Hippocampal formation (tissue), 2 donors: Measurements from ENCODE around the gene LRIG1.

Experiments used
- DNase-seq, 2 donors: peaks; one replicate each; lab custom pipeline; 2025; lab: John Stamatoyannopoulos, UW

The LRIG1 gene

GRCh38 chr3:66502981-66503380 lies 2.2 kb upstream of the LRIG1 start:
- no peak for DNase-seq

- DNase-seq: no peak
These were observed 1.5 kb upstream of the LRIG1 start for GRCh38 chr3:66502245-66502874.

- no peak for DNase-seq
These were observed 842 bp upstream of the LRIG1 start for GRCh38 chr3:66501483-66502244.

- peak in 1 of 2 donors; percentile 31 for DNase-seq
These were observed 794 bp downstream of the LRIG1 start for GRCh38 chr3:66499881-66500575.

- no peak for DNase-seq
These were observed 1.9 kb downstream of the LRIG1 start for GRCh38 chr3:66498687-66499621.

GRCh38 chr3:66497985-66498671 lies 2.7 kb downstream of the LRIG1 start:
- DNase-seq: no peak

GRCh38 chr3:66497288-66497984 lies 3.4 kb downstream of the LRIG1 start:
- DNase-seq: no peak

GRCh38 chr3:66496746-66497145 lies 4.1 kb downstream of the LRIG1 start:
- DNase-seq: no peak

GRCh38 chr3:66496301-66496700 lies 4.5 kb downstream of the LRIG1 start:
- no peak for DNase-seq

- DNase-seq: no peak
These were observed 5.2 kb downstream of the LRIG1 start for GRCh38 chr3:66495668-66496045.

- DNase-seq: no peak
These were observed 5.7 kb downstream of the LRIG1 start for GRCh38 chr3:66494959-66495667.

GRCh38 chr3:66493458-66494099 lies 7.2 kb downstream of the LRIG1 start:
- DNase-seq: no peak

GRCh38 chr3:66492672-66493071 lies 8.2 kb downstream of the LRIG1 start:
- no peak for DNase-seq

GRCh38 chr3:66492071-66492470 lies 8.8 kb downstream of the LRIG1 start:
- no peak for DNase-seq

- DNase-seq: no peak
These were observed 9.8 kb downstream of the LRIG1 start for GRCh38 chr3:66490984-66491383.

GRCh38 chr3:66490214-66490613 lies 10.6 kb downstream of the LRIG1 start:
- no peak for DNase-seq

GRCh38 chr3:66489581-66489980 lies 11.2 kb downstream of the LRIG1 start:
- no peak for DNase-seq

- DNase-seq: no peak
These were observed 11.7 kb downstream of the LRIG1 start for GRCh38 chr3:66489115-66489514.

GRCh38 chr3:66488492-66488891 lies 12.3 kb downstream of the LRIG1 start:
- DNase-seq: no peak

- no peak for DNase-seq
These were observed 13.4 kb downstream of the LRIG1 start for GRCh38 chr3:66487465-66487864.
